AG04449 (cell line): ENCODE results near the gene ACAD8.

Experiments used
- CTCF ChIA-PET: fragments of 350-600 bp; formaldehyde crosslinking; extraction: SDS; loops from one replicate; lab custom pipeline; 2021; ENCODE audit warnings: antibody characterized with exemption; lab: Yijun Ruan, JAX
- POLR2A ChIA-PET: fragments of 400-600, 350-600 bp; formaldehyde crosslinking; extraction: SDS; loops from one replicate; lab custom pipeline; 2020; ENCODE audit warnings: antibody characterized with exemption, inconsistent platforms; lab: Yijun Ruan, JAX
- DNase-seq: peaks from one replicate; pipeline ENCODE4 v3.0.0-alpha.2; 2010; ENCODE audit warnings: low read depth, low spot score
- H3K4me3 ChIP-seq: 2 replicates; pipeline ENCODE4 v1.5.1; 2011; ENCODE audit warnings: low read depth, mild to moderate bottlenecking, control low read depth, low read length
- CTCF ChIP-seq: IDR thresholded peaks from one replicate; pipeline ENCODE4 v1.5.1; 2011; ENCODE audit warnings: mild to moderate bottlenecking, moderate library complexity, low read length, control low read depth, inconsistent platforms; ENCODE audit not compliant: insufficient read depth; ENCODE audit errors: missing control alignments

The ACAD8 gene

GRCh38 chr11:134244593-134244992, 8.8 kb upstream of the ACAD8 start:
- peak; percentile 55 for TF ChIP-seq CTCF
- DNase-seq, result no peak
- ChIA-PET CTCF (interaction anchor here (0.6 to 1.6 kb wide), 10 partner anchors 10 to 1750 kb away, joined by 3 to 7 read pairs (median 4); partner anchors contain the start of gene VPS26B), POLR2A (interaction anchor here (1.6 kb wide), 1 partner anchor 20 kb away, joined by 4 read pairs; the partner anchor contains the start of gene VPS26B)
- no peak overlapping the region for H3K4me3 ChIP-seq

GRCh38 chr11:134245434-134245833, 7.9 kb upstream of the ACAD8 start:
- POLR2A ChIA-PET, result no interaction called here
- CTCF ChIA-PET, result interaction anchor here (0.8 to 1.0 kb wide), 3 partner anchors 17 to 317 kb away, joined by 3 to 4 read pairs (median 4); no protein-coding TSS in a partner anchor
- no peak overlapping the region for H3K4me3 ChIP-seq
- no peak for TF ChIP-seq CTCF
- no peak for DNase-seq

GRCh38 chr11:134246100-134246499, 7.3 kb upstream of the ACAD8 start:
- no peak for TF ChIP-seq CTCF
- ChIA-PET POLR2A (no interaction called here), CTCF (interaction anchor here (1.0 kb wide), 1 partner anchor 318 kb away, joined by 4 read pairs; no protein-coding TSS in a partner anchor)
- H3K4me3 ChIP-seq, result no peak overlapping the region
- DNase-seq, result no peak

GRCh38 chr11:134246678-134247077, 6.7 kb upstream of the ACAD8 start:
- no peak for TF ChIP-seq CTCF
- ChIA-PET CTCF (interaction anchor here (1.0 kb wide), 1 partner anchor 196 kb away, joined by 4 read pairs; no protein-coding TSS in a partner anchor), POLR2A (no interaction called here)
- DNase-seq, result no peak
- no peak overlapping the region for H3K4me3 ChIP-seq

GRCh38 chr11:134248910-134249480, 4.4 kb upstream of the ACAD8 start:
- no peak for DNase-seq
- ChIA-PET CTCF (interaction anchor here (0.9 to 4.8 kb wide), 5 partner anchors 8 to 199 kb away, joined by 3 to 36 read pairs (median 4); partner anchors contain the start of gene VPS26B), POLR2A (no interaction called here)
- H3K4me3 ChIP-seq, result no peak overlapping the region
- no peak for TF ChIP-seq CTCF

GRCh38 chr11:134250246-134250645, 3.1 kb upstream of the ACAD8 start:
- no peak overlapping the region for H3K4me3 ChIP-seq
- DNase-seq, result no peak
- CTCF ChIA-PET, result interaction anchor here (1.9 to 4.8 kb wide), 3 partner anchors 10 to 11 kb away, joined by 4 to 36 read pairs (median 5); no protein-coding TSS in a partner anchor
- POLR2A ChIA-PET, result no interaction called here
- TF ChIP-seq CTCF, result no peak
